Activated naive CD4-positive, alpha-beta T cell treated with anti-CD3 and anti-CD28 coated beads, Interleukin-2, amount 50 U/mL, for 24 hours (primary cell): Measurements from ENCODE around the gene HOXB6.

Experiments
- H3K27ac Mint-ChIP-seq: one replicate; pipeline ENCODE4 v1.8.0; 2021; ENCODE audit warnings: mild to moderate bottlenecking, mixed read lengths
- H3K27me3 Mint-ChIP-seq: one replicate; pipeline ENCODE4 v1.8.0; 2021; ENCODE audit warnings: mixed read lengths
- H3K36me3 Mint-ChIP-seq: one replicate; pipeline ENCODE4 v1.8.0; 2021; ENCODE audit warnings: mixed read lengths
- H3K4me1 Mint-ChIP-seq: one replicate; pipeline ENCODE4 v1.8.0; 2021; ENCODE audit warnings: mixed read lengths
- H3K4me3 Mint-ChIP-seq: one replicate; pipeline ENCODE4 v1.8.0; 2021; ENCODE audit warnings: mild to moderate bottlenecking, mixed read lengths
- H3K9me3 Mint-ChIP-seq: one replicate; pipeline ENCODE4 v1.8.0; 2021; ENCODE audit warnings: mixed read lengths

Gene HOXB6

GRCh38 chr17:48546924-48547807, 57.6 kb downstream of the HOXB6 start:
- Mint-ChIP-seq H3K9me3 (no peaks in the 10 kb centered on the region), H3K4me3 (peak overlapping the region; percentile 79), H3K4me1 (peaks cover 49% of the 10 kb centered on the region), H3K27me3 (peaks cover 1% of the 10 kb centered on the region), H3K27ac (peak overlapping the region; percentile 93), H3K36me3 (peaks cover under 1% of the 10 kb centered on the region)

GRCh38 chr17:48546137-48546923, 58.5 kb downstream of the HOXB6 start:
- Mint-ChIP-seq H3K36me3 (peaks cover 1% of the 10 kb centered on the region), H3K9me3 (no peaks in the 10 kb centered on the region), H3K4me1 (peaks cover 51% of the 10 kb centered on the region), H3K27ac (peak overlapping the region; percentile 86), H3K27me3 (peaks cover 1% of the 10 kb centered on the region), H3K4me3 (peak overlapping the region; percentile 79)
